Cerebellar cortex (tissue), 1 donor: ENCODE measurements around the gene ENPP1.
"Not testable (repeated sequence)": the region's sequence is repeated elsewhere in the genome, so short reads cannot be mapped to it uniquely, and the experiment has no call there.

Experiments used
- DNase-seq: peaks from one replicate; pipeline ENCODE4 v3.0.0-alpha.2; 2015; ENCODE audit warnings: low spot score

ENPP1 gene

DNA sequence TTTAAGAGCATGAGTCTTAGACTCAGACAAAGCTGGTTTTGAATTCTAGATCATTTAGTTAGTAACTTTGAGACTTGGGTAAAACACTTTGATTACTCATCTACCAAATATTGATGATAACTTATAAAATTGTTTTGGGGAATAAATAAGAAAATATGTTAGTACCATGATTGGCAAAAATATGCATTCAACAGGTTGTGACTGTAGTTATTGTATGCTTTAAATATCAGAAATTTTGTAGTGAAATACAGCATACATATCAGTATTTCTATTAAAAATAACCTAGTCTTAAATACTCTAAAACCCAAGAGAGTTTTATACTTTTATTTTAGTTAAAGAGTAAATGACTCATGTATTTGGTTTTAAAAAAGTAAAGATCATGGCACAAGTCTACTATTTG lies 68.7 kb downstream of the ENPP1 start:
- DNase-seq: no peak

DNA sequence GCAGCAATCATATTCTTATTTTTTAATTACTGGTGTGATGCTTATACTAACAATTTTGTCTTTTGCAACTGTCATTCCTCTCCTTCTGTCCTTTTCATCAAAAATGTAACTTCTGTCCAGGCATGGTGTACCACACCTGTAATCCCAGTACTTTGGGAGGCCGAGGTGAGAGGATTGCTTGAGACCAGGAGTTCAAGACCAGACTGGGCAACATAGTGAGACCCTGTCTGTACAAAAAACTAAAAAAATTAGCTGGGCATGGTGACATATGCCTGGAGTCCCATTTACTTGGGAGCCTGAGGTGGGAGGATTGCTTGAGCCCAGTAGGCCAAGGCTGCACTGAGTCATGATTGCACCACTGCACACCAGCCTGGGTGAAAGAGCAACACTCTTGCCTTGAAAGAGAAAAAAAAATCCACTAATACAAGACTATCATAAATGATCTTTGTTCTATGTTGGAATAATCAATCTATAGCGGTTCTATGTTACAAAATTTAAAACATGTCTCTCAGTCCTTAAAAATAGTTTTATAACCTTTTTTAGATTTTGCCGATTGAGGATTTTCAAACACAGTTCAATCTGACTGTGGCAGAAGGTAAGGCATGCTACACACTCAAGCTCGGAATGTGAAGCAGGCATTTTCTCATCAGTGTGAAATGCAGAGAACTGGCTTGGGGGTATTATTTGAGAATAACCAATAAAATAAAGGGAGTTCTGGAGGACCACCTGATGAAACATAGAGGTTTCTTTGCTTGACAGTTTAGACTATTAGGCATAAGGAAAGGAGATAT lies 70.4 kb downstream of the ENPP1 start:
- DNase-seq: no peak

DNA sequence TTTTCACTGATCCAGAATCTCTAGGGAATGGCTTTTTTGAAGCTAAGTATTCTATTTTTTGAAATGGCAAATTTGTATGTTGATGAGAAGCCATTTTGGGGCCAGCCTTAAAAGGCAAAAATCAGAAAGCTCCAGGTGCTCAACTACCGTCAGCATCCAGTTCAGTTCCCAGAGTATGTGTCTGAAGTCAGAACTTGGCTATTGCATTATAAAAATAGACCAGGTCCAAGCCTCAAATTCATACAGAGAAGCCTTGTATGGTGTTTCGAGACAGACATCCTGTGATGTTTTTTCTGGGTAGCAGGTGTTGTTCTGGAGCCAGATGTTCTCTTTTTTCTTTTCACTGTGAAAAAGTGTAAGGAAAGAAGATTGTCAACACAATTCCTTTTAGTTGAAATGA lies 75.2 kb downstream of the ENPP1 start:
- no peak for DNase-seq

DNA sequence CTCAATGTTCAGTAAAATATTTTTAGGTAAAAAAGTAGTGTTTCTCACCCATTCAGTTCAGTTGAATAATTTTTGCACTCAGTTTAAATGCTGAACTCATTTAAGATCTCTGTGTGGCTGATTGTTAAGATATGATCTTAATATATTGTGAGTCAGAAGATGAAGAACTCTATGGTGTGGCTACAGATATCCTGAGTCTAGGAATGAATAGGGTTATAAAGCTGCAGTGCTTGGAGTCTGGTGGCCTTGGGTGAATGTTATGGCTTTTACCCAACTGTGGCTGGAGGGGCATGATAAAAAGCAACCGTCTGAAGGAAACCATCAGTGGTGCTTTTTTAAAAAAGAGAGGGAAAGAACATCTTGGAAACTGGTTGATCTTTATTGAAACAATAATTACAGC lies 77.4 kb downstream of the ENPP1 start:
- no peak for DNase-seq

DNA sequence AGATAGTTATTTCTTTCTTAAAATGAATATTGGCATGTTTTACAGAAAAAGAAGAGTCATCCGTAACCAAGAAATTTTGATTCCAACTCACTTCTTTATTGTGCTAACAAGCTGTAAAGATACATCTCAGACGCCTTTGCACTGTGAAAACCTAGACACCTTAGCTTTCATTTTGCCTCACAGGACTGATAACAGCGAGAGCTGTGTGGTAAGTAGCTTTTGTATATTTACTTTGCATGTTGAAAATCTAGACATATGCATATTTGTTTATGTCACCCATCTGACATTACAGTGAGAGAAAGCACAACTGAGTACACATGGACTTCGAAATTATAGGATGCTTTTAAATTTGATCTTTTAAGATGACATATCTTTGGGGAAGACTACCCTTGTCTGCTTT lies 78.7 kb downstream of the ENPP1 start:
- no peak for DNase-seq

DNA sequence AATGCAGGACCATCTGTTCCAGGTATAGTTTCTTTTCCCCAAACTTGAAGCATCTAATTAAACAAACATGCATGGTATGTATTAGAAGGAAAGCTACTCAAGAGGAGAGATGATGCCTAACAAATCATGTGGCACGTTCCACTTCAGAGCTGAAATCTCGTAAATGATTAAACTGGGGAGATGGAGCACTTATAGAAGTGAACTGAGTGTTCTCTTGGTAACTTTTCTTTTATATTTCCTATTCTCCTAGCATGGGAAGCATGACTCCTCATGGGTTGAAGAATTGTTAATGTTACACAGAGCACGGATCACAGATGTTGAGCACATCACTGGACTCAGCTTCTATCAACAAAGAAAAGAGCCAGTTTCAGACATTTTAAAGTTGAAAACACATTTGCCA lies 82.3 kb downstream of the ENPP1 start:
- no peak for DNase-seq

DNA sequence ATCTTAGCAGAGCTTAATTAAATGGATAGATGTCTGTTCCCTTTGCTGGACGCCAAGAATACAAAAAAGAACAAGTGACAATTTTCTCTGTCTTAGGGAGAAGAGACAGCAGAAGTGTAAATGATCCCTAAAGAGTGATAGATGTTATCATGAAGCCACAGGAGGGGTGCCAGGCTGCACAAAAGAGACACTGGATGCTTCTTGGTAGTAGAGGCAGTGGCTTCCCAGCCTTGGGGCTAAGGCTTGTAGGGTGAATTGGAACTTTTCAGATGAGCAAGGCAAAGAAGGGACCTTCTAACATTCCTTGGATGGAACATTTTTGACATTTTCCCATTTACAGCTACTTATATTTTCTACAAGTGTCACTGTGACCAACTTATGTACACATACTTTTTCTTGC lies 85.4 kb downstream of the ENPP1 start:
- DNase-seq: no peak

DNA sequence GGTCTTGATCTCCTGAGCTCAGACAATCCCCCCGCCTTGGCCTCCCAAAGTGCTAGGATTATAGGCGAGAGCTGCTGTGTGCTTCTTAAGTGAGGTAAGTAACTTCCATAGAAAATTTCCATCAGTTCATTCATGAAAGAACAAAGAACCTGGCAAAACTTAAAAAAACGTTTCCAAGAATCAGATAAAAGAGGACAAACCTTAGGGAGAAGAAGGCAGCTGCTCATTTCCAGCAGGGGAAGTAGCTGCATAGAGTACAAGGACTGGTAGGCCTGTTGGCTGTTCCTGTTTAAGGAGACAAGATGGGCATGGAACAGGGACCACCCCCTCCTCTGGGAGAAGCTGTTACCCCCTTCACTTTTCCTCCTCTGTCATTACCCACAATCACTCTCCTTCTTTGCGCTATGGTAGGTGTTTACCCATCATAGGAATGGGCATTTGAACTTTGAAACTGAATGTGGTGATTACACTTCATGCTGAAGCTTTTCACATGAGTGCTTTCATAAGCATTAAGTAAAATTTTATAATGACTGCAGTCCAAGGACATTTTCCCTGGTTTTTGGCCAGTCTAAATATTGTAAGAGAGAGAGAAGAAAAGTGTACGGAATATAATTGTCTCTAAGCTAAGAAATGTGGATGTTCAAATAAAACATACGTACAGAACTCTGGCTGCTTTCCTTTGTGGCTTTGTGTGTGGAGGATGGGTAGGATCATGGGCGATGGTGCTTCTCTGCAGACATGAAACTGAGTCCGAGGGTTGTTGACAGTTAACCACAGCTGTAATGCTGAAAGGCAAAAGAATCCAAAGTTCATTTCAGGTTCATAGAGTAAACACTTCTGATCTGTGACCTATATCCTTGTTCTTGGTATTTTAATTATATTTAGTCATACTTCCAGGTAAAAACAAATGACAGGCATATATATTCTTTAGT lies 86.9 kb downstream of the ENPP1 start:
- DNase-seq: no peak

DNA sequence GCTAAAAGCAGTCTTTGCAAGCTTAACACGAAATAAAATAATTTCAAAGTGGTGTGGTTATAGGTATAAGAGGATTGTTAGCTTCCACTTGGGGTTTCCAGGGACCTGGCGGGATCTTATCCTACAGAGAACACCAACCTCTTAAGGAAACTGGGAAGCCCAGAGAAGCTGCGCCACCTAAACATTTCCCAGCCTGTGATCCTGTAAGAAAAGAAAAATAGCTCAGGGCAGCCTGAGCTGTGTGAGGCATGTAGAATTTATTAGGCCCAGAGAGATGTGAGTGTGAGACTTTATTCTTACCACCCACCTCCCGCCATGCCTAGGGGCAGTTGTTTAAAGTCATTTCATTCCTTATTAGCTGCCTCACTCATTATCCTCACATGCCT lies 89.2 kb downstream of the ENPP1 start:
- DNase-seq: no peak

DNA sequence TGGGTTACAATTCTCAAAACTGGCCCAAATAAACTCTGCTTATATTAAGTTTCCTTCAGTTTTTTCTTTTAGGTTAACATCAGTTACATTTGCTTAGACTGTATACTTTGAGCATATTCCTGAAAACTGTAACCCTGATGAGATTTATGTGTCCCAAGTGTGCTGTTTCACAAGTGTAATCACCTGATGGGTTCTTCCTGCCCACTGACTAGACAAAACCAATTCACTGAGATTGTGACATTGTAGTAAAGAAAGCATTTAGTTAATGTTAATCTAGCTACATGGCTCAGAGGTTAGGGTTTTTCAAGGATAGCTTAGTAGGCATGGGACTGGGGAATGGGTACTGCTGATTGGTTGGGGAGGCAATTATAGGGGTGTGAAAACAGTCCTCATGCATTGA lies 89.8 kb downstream of the ENPP1 start:
- no peak for DNase-seq

DNA sequence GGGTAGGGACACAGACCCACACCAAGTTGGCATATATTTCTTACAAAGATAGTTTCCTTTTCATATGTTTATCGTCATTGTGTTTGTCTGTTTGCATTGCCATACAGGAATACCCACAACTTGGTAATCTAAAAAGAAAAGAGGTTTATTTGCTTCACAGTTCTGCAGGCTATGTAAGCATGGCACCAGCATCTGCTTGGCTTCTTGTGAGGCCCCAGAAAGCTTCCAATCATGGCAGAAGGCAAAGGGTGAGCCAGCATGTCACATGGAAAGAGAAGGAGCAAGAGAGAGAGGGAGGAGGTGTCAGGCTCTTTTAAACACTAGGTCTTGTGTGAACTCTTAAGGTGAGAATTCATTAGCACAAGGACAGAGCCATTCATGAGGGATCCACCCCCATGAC lies 90.9 kb downstream of the ENPP1 start:
- no peak for DNase-seq

DNA sequence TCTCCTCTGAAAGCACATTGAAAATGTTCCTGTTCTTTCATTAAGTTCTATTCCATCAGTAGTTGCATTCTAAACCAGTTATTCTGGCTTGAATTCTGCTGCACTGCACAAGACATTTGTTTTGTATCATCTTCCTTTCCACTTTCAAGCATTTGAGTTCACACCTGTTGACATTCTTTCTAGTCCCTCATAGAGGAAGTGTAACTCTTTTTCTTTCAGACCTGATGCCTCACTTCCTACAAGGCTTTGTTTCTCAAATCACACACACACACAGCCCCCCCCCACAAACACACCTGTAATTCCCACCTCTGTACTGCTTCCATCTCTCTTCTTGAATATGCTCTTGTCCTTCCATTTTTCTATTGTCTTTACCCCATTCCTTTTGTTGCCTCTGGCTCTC lies 92.4 kb downstream of the ENPP1 start:
- DNase-seq: no peak

DNA sequence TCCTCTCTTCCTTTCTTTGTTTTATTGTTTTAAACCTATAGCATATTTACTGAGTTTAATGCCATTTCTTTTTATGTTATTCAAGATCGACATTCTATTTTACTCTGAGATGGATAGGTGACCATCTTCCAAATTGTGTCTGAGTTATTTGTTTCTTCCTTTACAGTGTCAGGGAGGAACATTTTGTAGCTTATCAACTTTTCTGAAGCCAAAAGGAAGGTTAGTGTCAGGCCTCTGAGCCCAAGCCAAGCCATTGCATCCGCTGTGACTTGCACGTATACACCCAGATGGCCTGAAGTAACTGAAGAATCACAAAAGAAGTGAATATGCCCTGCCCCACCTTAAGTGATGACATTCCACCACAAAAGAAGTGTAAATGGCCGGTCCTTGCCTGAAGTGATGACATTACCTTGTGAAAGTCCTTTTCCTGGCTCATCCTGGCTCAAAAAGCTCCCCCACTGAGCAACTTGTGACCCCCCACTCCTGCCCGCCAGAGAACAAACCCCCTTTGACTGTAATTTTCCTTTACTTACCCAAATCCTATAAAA lies 93.6 kb downstream of the ENPP1 start:
- DNase-seq: not testable (repeated sequence)

DNA sequence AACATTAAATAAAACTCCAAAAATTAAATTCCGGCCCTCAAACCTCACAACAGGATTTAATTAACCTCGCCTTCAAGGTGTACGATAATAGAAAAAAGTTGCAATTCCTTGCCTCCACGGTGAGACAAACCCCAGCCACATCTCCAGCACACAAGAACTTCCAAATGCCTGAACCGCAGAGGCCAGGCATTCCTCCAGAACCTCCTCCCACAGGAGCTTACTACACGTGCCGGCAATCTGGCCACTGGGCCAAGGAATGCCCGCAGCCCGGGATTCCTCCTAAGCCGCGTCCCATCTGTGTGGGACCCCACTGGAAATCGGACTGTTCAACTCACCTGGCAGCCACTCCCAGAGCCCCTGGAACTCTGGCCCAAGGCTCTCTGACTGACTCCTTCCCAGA lies 95.9 kb downstream of the ENPP1 start:
- DNase-seq: not testable (repeated sequence)

DNA sequence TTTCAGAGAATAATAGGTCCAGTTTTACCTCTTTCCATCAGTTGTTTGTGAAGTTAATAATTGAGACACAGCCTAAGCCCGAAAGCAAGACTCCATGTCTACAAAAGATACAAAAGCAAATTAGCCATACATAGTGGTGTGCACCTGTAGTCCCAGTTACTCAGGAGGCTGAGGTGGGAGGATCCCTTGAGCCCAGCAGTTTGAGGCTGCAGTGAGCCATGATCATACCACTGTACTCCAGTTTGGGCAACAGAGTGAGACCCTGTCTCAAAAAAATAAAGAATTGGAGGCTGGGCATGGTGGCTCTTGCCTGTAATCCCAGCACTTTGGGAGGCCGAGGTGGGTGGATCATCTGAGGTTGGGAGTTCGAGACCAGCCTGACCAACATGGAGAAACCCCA lies 101.0 kb downstream of the ENPP1 start:
- not testable (repeated sequence) for DNase-seq

DNA sequence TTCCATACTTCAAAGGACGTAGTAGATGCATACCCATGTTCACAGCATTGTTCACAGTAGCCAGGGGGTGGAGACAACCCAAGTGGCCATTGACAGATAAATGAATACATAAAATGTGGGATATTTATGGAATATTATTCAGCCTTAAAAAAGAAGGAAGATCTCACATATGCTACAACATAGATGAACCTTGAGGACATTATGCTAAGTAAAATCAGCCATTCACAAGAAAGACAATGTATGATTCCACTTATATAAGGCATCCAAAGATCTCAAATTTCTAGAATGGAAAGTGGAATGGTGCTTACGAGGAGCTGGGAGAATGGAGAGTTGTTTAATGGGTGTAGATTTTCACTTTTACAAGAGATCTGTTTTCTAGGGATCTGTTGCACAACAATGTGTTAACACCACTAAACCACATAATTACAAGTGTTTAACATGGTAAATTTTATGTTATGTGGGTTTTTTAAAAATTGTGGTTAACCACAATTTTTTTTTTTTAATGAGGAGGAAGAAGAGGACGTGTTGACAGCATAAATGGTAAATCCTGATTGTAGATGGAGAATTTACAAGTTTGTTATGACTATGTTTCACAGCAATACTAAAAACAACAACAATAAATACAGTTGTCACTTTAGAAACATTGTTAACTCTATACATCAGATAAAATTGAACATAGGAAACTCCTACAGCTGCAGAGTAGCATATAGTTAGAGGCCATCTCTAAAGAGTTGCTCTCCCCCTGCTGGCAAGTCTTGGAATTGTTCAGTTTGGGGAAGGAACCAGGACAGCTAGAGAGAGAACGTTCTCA lies 101.8 kb downstream of the ENPP1 start:
- peak; percentile 66 for DNase-seq

DNA sequence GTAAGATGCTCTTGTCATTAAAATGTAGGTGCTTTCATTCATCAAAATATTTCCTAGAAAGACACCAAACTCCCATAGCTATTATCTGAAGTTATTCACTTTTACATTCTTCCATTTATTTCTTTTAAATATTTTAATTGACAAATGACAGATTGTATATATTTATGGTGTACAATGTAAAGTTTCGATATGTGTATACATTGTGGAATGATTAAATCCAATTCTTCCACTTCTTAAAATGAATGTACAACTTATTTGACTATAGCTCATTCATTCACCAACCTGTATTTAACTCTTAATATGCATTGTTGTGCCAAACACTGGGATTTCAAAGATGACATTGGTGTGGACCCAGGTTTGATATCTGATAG lies 102.4 kb downstream of the ENPP1 start:
- DNase-seq: no peak

DNA sequence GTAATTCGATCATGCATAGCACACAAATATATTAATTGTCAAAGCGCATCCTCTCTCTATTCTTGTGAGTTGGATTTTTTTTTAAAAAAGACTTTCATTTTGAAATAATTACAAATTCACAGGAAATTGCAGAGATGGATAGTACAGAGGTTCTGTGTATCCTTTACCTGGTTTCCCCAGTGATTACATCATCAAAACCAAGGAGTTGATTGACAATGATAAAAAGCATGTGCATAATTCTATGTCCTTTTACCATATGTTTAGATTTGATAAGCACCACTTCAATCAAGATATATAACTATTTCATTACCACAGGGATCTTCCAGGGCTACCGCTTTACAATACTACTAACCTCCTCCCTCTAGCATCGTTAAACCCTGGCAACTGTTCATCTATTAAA lies 103.1 kb downstream of the ENPP1 start:
- DNase-seq: no peak

DNA sequence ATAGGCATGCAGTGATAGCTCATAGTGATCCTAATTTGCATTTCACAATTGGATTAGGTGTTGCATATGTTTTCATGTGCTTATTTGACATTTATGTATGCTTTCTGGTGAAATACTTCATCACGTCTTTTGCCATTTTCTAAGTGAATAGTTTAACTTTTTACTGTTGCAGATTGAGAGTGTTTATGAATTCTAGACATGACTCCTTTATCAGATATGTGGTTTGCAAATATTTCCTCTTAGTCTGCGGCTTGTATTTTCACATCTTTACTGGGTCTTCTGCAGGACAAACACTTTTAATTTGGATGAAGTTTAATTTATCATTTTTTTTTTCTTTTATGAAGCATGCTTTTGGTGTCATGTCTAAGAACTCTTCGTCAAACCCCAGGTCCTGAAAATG lies 104.1 kb downstream of the ENPP1 start:
- DNase-seq: no peak

DNA sequence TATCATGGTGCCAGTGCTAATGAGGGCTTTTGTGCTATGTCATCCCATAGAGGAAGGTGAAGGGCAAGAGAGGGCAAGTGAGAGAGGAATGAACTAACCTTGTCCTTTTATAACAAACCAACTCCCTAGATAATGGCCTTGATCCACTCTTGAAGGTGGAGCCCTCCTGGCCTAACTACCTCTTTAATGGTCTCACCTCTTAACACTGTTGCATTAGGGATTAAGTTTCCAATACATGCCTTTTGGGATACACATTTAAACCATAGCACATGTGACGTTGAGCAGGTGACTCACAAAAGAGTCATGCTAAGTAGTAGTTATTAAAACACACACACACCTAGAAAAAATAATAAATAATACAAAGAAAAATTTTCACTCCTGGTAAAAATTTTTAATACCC lies 106.4 kb downstream of the ENPP1 start:
- no peak for DNase-seq

DNA sequence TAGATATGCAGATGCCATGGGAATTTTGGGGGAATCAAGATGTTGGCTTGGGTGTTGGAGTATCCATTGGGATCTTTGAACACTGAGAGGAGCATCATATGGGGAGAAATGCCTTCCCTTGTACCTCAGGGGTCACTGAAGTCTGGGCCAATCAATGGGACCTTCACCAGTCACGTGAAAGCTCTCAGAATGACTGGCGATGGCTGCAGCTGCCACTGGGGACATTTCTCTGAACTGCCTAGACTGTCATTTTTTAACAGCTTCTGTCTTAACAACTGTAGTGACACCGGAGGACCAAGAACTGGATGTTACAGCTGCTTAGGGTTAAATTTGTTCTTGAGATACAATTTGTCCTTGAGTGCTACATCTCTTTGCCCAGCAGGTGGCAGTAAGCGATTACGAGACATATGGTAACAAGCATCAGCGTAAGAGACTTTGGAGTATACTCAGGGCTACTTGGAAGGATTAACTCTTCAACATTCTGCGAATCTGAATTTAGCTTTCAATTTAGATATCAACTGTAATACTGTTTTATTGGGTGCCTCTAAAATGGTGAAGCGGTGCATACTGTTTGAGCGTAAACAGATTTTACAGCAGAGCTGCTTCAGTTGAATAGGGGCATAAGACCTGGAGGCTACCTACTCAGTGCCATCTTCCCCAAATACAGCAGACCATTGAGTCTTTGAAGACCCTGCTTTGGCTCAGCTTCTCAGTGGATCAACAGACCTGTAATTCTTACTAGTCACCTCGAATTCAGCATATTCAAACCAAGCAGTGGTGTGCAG lies 107.3 kb downstream of the ENPP1 start:
- DNase-seq: peak; percentile 62
